Adrenal gland (tissue), 12 donors: Measurements from ENCODE around the gene FRMD5. TPM values are rescaled to one million over a fixed set of nuclear protein-coding genes. Genes with fewer than 3 reads are reported as not detected.

Experiments
- DNase-seq, 7 donors: peaks; one replicate each; pipeline ENCODE4 v3.0.0-alpha.2; 2019 to 2020
- H3K27ac ChIP-seq, 5 donors: fragments of 200-600 bp; sonication (generic) in 4 of 5; 1 replicate in 3 of 5; 2 replicates in 2 of 5; pipeline versions ENCODE4 v1.5.1 to v1.8.0; 2016 to 2020; ENCODE audit warnings: mild to moderate bottlenecking in 1 of 5
- H3K27me3 ChIP-seq: fragments of 200-600 bp; 2 replicates; pipeline ENCODE4 v1.8.0; 2021
- H3K36me3 ChIP-seq, 2 donors: fragments of 200-600 bp; replicated peaks in 1 of 2; 1 replicate in 1 of 2; 2 replicates in 1 of 2; pipeline versions ENCODE4 v1.5.1 to v1.8.0; 2018 to 2022
- H3K4me1 ChIP-seq, 2 donors: fragments of 200-600 bp; replicated peaks in 1 of 2; 1 replicate in 1 of 2; 2 replicates in 1 of 2; pipeline versions ENCODE4 v1.5.1 to v1.8.0; 2018 to 2021
- H3K4me3 ChIP-seq, 4 donors: fragments of 200-600 bp; sonication (generic) in 3 of 4; one replicate each; pipeline ENCODE4 v1.5.1; 2016 to 2018
- H3K9me3 ChIP-seq, 3 donors: fragments of 200-600 bp; sonication (generic) in 1 of 3; replicated peaks in 1 of 3; 1 replicate in 2 of 3; 2 replicates in 1 of 3; pipeline versions ENCODE4 v1.5.1 to v1.8.0; 2016 to 2021
- CTCF ChIP-seq, 6 experiments: fragments of 450-650 bp in 4 of 6; fragments of 200-600 bp in 2 of 6; sonication (generic) in 1 of 6; IDR thresholded peaks; 1 replicate in 5 of 6; 2 replicates in 1 of 6; pipeline versions ENCODE4 v1.5.1 to v1.8.0; 2016 to 2021; ENCODE audit warnings: antibody characterized with exemption in 6 of 6, mild to moderate bottlenecking in 2 of 6, moderate library complexity in 1 of 6
- POLR2A ChIP-seq, 2 donors: fragments of 450-650 bp; IDR thresholded peaks; one replicate each; pipeline ENCODE4 v1.6.1; 2017; ENCODE audit warnings: antibody characterized with exemption in 2 of 2, mild to moderate bottlenecking in 2 of 2, moderate library complexity in 1 of 2
- WGBS, 4 donors: extraction: QIAGEN DNeasy Blood & Tissue Kit in 2 of 4; methylation state at CpG; one replicate each; pipeline versions ENCODE4 v1.1.5 to v1.1.7; 2013 to 2017; 5-methylcytosine and 5-hydroxymethylcytosine counted together
- intact Hi-C, 2 donors: fragments of 100-400 bp; cut with DNase I; formaldehyde crosslinking; loops; one replicate each; pipeline versions ENCODE4 v1.14.1 to v1.15.0; 2022 to 2023
- polyA plus RNA-seq, 3 donors: library from polyadenylated mRNA; stranded (reverse); fragments of 200-250 nt in 2 of 3; fragments of 350-450 nt in 1 of 3; fragmentation: Illumina TruSeq in 1 of 3; extraction: RNeasy Lipid Tissue Mini Kit (QIAGEN cat#74804) in 1 of 3; gene quantifications; one replicate each; pipeline ENCODE4 v1.2.3, GENCODE V29; 2013 to 2014
- total RNA-seq, 9 donors: library from RNA; depleted of rRNA in 4 of 9; stranded (reverse); fragments of >200 nt in 4 of 9; fragments of 120-200 nt in 1 of 9; fragmentation: NEBNext Ultra II Directional in 1 of 9; extraction: Animal tissue kit (Norgen Biotek cat#: 25700) in 1 of 9; gene quantifications; one replicate each; pipeline versions ENCODE4 v1.1.0 to v1.2.4, GENCODE V29; 2013 to 2023
- donor health status: healthy with polysubstance abuse.
- donor health status: Bipolar disorder and iron deficiency.
- donor health status: DM: yes; HTN: yes; CAD: no.
- donor health status: DM: no; HTN: no; CAD: no.
- donor health status: DM: no; HTN: no; CAD: no.
- donor health status: DM: yes; HTN: yes; CAD: no.

FRMD5 gene
- total and polyA plus RNA-seq, 12 donors, result 2.9 to 53.8 (median 12.1) TPM

GRCh38 chr15:44183363-44183762 is 11.7 kb downstream of the FRMD5 start:
- H3K4me3 ChIP-seq, result no peak overlapping the region
- TF ChIP-seq CTCF (IDR thresholded peaks at IDR 0.05) (no peak), POLR2A (IDR thresholded peaks at IDR 0.05) (no peak)
- H3K27me3 ChIP-seq, result no peaks in the 10 kb centered on the region
- H3K4me1 ChIP-seq, result no peaks in the 10 kb centered on the region
- no peaks in the 10 kb centered on the region for H3K36me3 ChIP-seq
- intact Hi-C loops, result no loop called here
- WGBS, 4 donors, result 88 to 95% (median 92%) methylated on average over 3 to 4 of the region's 4 CpGs
- H3K9me3 ChIP-seq, result no peaks in the 10 kb centered on the region
- H3K27ac ChIP-seq, result no peak overlapping the region
- no peak for DNase-seq

GRCh38 chr15:44181410-44181809 is 13.7 kb downstream of the FRMD5 start:
- Histone ChIP-seq H3K9me3 (no peaks in the 10 kb centered on the region), H3K4me3 (no peak overlapping the region), H3K27ac (no peak overlapping the region), H3K27me3 (no peaks in the 10 kb centered on the region), H3K36me3 (no peaks in the 10 kb centered on the region), H3K4me1 (no peaks in the 10 kb centered on the region)
- intact Hi-C loops, result no loop called here
- DNase-seq, result no peak
- 87 to 96% (median 95%) methylated on average over 2 of the region's 2 CpGs for WGBS, 4 donors
- TF ChIP-seq CTCF (IDR thresholded peaks at IDR 0.05), result no peak
- TF ChIP-seq POLR2A (IDR thresholded peaks at IDR 0.05), result no peak

- Histone ChIP-seq H3K9me3 (no peaks in the 10 kb centered on the region), H3K36me3 (no peaks in the 10 kb centered on the region), H3K4me3 (no peak overlapping the region), H3K27me3 (no peaks in the 10 kb centered on the region), H3K27ac (no peak overlapping the region), H3K4me1 (no peaks in the 10 kb centered on the region)
- 69 to 78% (median 72%) methylated on average over 1 of the region's 1 CpG for WGBS, 4 donors
- intact Hi-C loops, result no loop called here
- no peak for DNase-seq
- TF ChIP-seq POLR2A (IDR thresholded peaks at IDR 0.05), result no peak
- TF ChIP-seq CTCF (IDR thresholded peaks at IDR 0.05), result no peak
These were observed 17.9 kb downstream of the FRMD5 start for GRCh38 chr15:44177139-44177538.

GRCh38 chr15:44173813-44174212 is 21.3 kb downstream of the FRMD5 start:
- no peak for DNase-seq
- Histone ChIP-seq H3K27ac (no peak overlapping the region), H3K9me3 (no peaks in the 10 kb centered on the region), H3K36me3 (no peaks in the 10 kb centered on the region), H3K4me3 (no peak overlapping the region), H3K4me1 (no peaks in the 10 kb centered on the region), H3K27me3 (no peaks in the 10 kb centered on the region)
- intact Hi-C loops, result no loop called here
- TF ChIP-seq POLR2A (IDR thresholded peaks at IDR 0.05) (no peak), CTCF (IDR thresholded peaks at IDR 0.05) (no peak)
